GM11168 (cell line): ENCODE results near the gene TNFRSF25.
"Not testable (repeated sequence)": the region's sequence is repeated elsewhere in the genome, so short reads cannot be mapped to it uniquely, and the experiment has no call there.

Experiments used
- in situ Hi-C: fragments of 300-500 bp; cut with MboI; formaldehyde crosslinking; loops from one replicate; pipeline ENCODE4 v1.12.0; 2022; ENCODE audit warnings: low sequenced_read_pairs; ENCODE audit not compliant: unreplicated experiment

Gene TNFRSF25

DNA sequence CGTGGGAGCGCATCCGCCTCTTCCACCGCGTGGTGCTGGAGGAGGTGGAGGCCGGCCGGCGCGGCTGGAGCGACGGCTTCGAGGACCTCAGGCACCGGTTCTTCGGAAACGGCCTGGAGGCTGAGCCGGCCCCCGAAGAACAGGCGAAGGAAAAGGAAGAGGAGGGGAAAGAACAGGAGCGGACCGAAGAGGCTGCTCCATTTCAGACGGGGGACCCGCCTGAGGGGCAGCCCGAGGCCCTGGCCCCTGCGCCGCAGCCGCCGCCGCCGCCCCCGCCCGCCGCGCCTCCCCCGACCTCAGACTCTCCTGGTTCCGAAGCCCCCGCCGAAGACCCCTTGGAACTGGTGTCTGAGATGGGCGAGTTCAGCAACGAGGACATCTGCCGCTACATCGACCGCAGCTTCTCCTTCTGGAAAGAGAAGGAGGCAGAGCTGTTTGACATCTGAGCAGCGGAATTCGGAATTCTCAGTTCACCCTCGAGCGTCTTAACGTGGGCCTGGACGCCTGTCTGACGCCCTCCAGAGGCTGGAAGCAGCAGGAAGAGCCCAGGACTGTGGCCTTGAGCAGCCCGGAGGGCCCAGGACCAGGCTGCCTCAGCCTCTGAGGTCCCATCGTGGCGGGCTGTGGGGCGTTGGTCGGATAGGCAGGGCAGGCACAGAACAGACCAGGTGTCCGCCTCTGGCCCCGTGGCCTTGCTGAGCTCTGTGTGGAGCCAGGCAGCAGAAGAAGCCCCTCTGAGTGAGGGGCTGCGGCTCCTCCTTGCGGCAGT, 10.0 kb downstream of the TNFRSF25 start:
- in situ Hi-C loops: not testable (repeated sequence)

DNA sequence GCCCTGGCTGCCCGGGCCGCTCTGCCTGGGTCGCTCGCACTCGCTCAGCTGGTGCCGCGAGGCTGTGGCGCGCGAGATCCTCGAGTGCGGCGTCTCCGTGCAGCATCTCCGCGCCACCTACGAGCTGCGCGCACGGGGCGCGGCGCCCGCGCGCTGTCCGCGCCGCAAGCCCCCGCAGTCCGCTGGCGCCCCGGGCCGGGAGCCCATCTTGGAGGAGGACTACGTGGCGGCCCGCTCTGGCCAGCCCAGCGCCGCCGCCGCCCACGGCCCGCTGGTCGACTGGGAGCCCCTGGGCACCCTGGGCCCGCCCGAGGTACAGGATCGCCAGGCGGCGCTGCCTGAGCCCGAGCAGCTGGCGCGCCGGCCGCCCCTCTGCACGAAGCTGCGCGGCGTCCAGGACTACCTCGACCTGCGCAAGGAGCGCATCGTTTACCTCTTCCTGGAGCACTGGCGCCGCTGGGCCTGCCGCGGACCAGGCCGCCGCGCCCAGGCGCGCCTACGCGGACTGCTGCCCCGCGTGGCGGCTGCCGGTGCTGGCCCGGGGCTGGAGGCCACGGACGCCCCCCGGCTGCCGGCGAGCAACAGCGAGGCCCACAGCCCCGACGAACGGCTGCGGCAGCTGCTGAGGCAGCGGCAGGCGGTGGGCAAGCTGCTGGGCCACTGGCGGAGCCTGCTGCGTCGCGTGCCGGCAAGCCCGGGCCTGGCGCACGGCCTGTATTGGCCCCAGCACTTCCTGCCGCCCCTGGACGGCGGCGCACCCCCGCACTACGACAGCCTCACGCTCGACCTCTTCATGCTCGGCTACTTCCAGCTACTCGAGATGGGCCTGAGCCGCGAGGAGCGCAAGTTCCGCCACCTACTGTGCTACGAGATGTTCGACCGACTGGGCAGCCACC, 10.9 kb downstream of the TNFRSF25 start:
- in situ Hi-C loops: no loop called here

- in situ Hi-C loops: not testable (repeated sequence)
Measured at GRCh38 chr1:6453895-6454855, 11.8 kb downstream of the TNFRSF25 start.

- in situ Hi-C loops: no loop called here
Measured at GRCh38 chr1:6450943-6451373, 15.0 kb downstream of the TNFRSF25 start.

DNA sequence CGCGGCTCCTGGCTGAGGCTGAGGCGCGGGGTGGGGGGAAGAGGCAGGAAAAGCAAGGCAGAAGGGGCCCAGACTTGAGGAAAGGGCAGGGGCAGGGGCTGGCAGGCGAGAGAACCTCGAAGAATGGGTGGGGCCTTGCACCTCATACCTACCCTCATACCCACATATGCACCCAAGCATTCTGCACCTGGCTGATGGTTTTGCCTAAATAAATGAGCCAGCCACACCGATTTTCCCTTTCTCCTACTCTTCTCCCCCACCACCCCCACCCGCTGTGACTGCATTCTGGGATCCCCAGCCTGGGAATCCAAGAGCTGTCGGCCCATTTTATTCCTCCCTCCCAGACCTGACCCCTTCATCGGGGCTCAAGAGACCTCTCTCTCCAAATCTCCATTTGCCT, 15.5 kb downstream of the TNFRSF25 start:
- in situ Hi-C loops: not testable (repeated sequence)

GRCh38 chr1:6450005-6450450, 15.9 kb downstream of the TNFRSF25 start:
- in situ Hi-C loops: no loop called here

- in situ Hi-C loops: no loop called here
Measured at GRCh38 chr1:6448749-6449631, 17.0 kb downstream of the TNFRSF25 start.

DNA sequence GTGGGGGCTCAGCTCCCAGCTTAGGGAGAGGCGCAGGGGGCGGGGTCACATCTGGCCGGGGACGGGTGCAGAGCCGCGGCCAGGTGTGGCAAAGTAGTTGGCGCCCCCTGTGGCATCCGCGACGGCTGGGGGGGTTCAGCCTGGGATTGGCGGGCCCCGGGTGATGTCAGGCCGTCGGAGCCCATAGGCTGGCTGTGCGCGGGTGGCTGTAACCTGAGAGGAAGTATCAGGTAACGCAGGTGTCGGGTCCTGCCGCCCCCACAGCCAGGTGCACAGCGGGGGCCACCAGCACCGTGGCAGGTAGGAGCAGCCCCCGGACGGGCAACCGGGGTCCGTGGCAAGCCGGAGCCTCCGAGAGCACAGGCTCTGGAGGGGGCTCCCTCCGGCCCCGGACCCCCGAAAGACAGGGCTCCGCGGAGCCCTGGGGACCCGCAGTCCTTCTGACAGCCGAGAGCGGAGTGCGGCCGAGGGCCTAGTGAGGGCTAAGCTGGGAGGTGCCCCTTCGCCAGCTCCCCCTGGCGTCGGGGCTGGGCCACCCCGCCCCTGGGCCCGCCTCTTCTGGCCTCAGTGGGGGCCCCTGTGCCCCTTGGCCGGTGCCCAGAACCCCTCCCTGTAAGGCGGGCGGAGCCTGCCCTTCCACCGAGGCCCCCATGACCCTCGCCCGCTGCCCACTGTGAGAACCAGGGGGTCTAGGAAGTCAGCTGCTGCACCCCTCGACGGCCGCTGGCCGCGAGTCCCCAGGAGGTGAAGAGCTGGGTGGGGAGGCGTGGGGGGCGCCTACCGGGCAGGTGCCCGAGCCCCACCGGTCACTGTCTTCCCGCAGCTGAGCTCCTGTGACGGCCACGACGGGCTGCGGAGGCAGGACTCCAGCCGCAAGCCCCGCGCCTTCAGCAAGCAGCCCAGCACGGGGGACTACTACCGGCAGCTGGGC, 17.9 kb downstream of the TNFRSF25 start:
- in situ Hi-C loops: no loop called here

GRCh38 chr1:6447016-6447817, 18.8 kb downstream of the TNFRSF25 start:
- in situ Hi-C loops: no loop called here

GRCh38 chr1:6446665-6447015, 19.3 kb downstream of the TNFRSF25 start:
- in situ Hi-C loops: no loop called here

DNA sequence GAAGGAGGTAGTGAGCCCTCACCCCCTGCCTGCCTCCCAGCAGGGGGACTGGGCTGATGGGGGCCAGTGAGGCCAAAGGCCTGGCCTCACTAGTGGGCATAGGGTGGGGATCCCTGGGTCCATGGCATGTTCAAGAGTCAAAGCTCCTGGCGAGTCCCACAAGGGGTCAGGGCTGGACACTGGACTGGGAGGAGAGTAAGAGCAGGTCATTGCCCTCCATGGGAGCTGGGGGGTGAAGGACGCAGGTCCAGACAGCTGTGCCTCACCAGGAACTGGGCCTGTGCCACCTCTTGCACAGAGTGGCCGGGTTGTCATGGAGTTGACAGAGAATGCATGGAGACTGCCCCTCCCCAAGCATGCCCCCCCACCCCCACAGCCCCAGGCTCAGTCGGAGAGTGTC, 20.0 kb downstream of the TNFRSF25 start:
- in situ Hi-C loops: not testable (repeated sequence)

- in situ Hi-C loops: no loop called here
Measured at GRCh38 chr1:6445062-6445763, 20.8 kb downstream of the TNFRSF25 start.

DNA sequence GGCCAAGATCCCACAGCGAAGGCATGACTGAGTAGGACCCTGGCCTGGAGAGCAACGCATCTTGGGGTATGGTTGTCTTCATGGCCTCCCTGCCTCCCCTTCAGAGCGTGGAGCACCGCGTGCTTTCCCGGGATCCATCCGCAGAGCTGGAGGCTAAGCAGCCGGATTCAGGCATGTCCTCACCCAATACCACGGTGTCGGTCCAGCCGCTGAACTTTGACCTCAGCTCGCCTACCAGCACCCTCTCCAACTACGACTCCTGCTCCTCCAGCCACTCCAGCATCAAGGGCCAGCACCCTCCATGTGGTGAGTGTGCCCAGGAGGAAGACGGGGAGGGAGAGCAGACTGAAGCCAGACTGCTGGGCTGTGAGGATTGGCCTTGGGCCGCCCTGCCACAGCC, 21.6 kb downstream of the TNFRSF25 start:
- in situ Hi-C loops: no loop called here

DNA sequence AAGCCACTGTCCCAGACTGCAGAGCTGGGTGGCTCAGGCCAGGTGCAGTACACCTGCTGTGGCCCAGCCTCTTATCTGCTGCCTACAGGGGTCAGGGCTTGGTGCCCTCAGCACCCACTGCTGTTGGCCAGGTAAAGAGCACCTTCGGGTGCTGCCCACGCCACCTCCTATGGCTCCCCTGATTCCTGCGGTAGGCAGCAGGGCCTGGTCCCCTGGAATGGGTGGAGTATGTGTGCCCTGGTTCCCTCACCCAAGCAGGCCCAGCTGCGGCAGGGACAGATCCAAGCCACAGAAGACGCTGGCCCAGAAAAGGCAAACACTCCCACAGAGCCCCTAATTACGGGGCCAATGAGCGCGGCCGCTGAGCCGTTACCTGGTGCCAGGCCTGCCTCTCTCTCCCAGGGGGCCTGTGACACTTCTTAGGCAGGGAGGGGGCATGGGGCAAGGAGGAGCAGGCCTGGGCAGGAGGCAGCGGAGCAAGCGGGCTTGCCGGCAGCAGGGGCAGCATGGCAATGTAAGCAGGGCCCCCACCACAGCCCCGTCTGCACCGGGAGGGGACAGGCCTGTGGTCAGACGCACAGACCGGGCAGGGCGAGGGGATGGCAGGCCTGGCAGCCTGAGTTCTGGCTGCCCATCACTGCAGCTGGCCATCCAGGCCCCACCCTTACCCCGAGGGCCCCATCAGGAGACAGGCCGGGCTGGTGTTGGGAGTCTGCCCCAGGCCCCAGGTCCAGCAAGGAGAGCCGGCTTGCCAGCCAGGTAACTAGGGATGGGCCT, 22.4 kb downstream of the TNFRSF25 start:
- in situ Hi-C loops: no loop called here

DNA sequence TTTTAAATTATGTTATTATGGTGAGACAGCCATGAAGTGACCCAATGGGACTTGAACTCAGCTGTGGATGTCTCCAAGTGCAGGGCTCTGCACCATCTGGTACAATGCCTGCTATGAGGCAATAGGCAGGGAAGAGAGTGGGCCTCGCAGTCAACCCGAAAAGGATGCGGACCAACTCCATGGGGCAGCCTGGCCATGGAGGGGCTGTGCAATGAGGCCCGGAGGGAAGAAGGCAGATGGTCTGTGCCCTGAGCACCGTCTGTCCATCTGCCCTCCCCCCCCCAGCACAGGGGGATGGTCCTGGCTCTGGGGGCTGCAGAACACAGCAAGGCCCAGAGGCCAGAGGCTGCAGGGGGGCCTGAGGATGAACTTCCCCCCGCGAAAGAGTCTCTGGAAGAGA, 24.4 kb downstream of the TNFRSF25 start:
- in situ Hi-C loops: no loop called here
